H1 (cell line): ENCODE data around the gene KCTD16. TPM values are rescaled to one million over a fixed set of nuclear protein-coding genes. Genes with fewer than 3 reads are reported as not detected.

ENCODE experiments used
- CTCF ChIA-PET: fragments of 300-600 bp; sonication (Branson Sonifier 250); formaldehyde crosslinking; loops from one replicate; lab custom pipeline; 2021; ENCODE audit not compliant: partially characterized antibody; lab: Charles Lee
- POLR2A ChIA-PET: fragments of 300-600 bp; sonication (Branson Sonifier 250); formaldehyde crosslinking; loops from one replicate; lab custom pipeline; 2021; ENCODE audit warnings: inconsistent platforms; ENCODE audit not compliant: partially characterized antibody; lab: Charles Lee
- DNase-seq, 2 experiments: peaks; one replicate each; pipeline versions ENCODE4 v3.0.0 to v3.0.0-alpha.2; 2010 to 2022; ENCODE audit warnings: low spot score in 2 of 2, low read depth in 1 of 2, mixed read lengths in 1 of 2
- FAIRE-seq: peaks from 2 replicates; lab custom pipeline; 2011; peaks lifted over from hg19 to GRCh38; lab: Jason Lieb, UNC
- H2AFZ ChIP-seq: 2 replicates; pipeline ENCODE4 v1.8.1; 2012; ENCODE audit warnings: low read length, inconsistent platforms
- H2AK5ac ChIP-seq: 2 replicates; pipeline ENCODE4 v1.6.1; 2013; ENCODE audit warnings: low read depth, low read length
- H2BK120ac ChIP-seq: replicated peaks from 2 replicates; pipeline ENCODE3; 2013; ENCODE audit warnings: low read depth, low read length, inconsistent platforms
- H2BK12ac ChIP-seq: 2 replicates; pipeline ENCODE4 v1.6.1; 2013; ENCODE audit warnings: low read depth, low read length
- H2BK15ac ChIP-seq: 2 replicates; pipeline ENCODE4 v1.6.1; 2013; ENCODE audit warnings: low read length
- H2BK20ac ChIP-seq: 2 replicates; pipeline ENCODE4 v1.6.1; 2013; ENCODE audit warnings: low read length
- H2BK5ac ChIP-seq: 2 replicates; pipeline ENCODE4 v1.6.1; 2013; ENCODE audit warnings: low read depth, low read length
- H3K14ac ChIP-seq: 2 replicates; pipeline ENCODE4 v1.6.1; 2013; ENCODE audit warnings: inconsistent platforms; ENCODE audit not compliant: insufficient read length
- H3K18ac ChIP-seq: 2 replicates; pipeline ENCODE4 v1.6.1; 2013; ENCODE audit warnings: low read length; ENCODE audit errors: extremely low read depth
- H3K23ac ChIP-seq: 2 replicates; pipeline ENCODE4 v1.6.1; 2013; ENCODE audit warnings: inconsistent platforms; ENCODE audit not compliant: insufficient read length
- H3K23me2 ChIP-seq: 2 replicates; pipeline ENCODE4 v1.6.1; 2013; ENCODE audit warnings: low read depth, low read length
- H3K27ac ChIP-seq: 2 replicates; pipeline ENCODE4 v1.6.1; 2011; ENCODE audit warnings: low read depth, low read length, inconsistent platforms
- H3K27me3 ChIP-seq, 4 experiments: replicated peaks in 1 of 4; 1 replicate in 1 of 4; 2 replicates in 3 of 4; pipeline versions ENCODE4 v1.6.1 to v1.8.1; 2011 to 2013; ENCODE audit warnings: low read length in 3 of 4, mild to moderate bottlenecking in 3 of 4, inconsistent platforms in 2 of 4, mixed read lengths in 2 of 4, moderate library complexity in 1 of 4; ENCODE audit not compliant: control insufficient read depth in 3 of 4, insufficient read depth in 3 of 4; ENCODE audit errors: extremely low read depth in 1 of 4
- H3K36me3 ChIP-seq, 4 experiments: 2 replicates each; pipeline versions ENCODE4 v1.6.1 to v1.8.1; 2011 to 2013; ENCODE audit warnings: mild to moderate bottlenecking in 4 of 4, low read length in 3 of 4, moderate library complexity in 2 of 4, control low read depth in 1 of 4, inconsistent platforms in 1 of 4; ENCODE audit not compliant: insufficient read depth in 4 of 4, control insufficient read depth in 2 of 4
- H3K4ac ChIP-seq: replicated peaks from 2 replicates; pipeline ENCODE3; 2013; ENCODE audit warnings: low read length, low read depth, mixed read lengths, inconsistent platforms; ENCODE audit not compliant: insufficient read length
- H3K4me1 ChIP-seq, 4 experiments: replicated peaks in 1 of 4; 1 replicate in 1 of 4; 2 replicates in 3 of 4; pipeline versions ENCODE4 v1.6.1 to v1.8.1; 2011 to 2013; ENCODE audit warnings: low read length in 3 of 4, inconsistent platforms in 2 of 4, mixed read lengths in 1 of 4; ENCODE audit not compliant: insufficient read depth in 4 of 4, control insufficient read depth in 3 of 4
- H3K4me2 ChIP-seq, 2 experiments: 2 replicates each; pipeline versions ENCODE4 v1.6.1 to v1.8.1; 2011 to 2013; ENCODE audit warnings: low read depth in 2 of 2, low read length in 2 of 2, control low read depth in 1 of 2, inconsistent platforms in 1 of 2, mild to moderate bottlenecking in 1 of 2; ENCODE audit not compliant: insufficient read depth in 1 of 2
- H3K4me3 ChIP-seq, 4 experiments: fragments of 200-600, 300-600 bp in 1 of 4; sonication (generic), shearing (Covaris generic), sonication (Bioruptor Twin) in 1 of 4; 2 replicates each; pipeline versions ENCODE4 v1.5.1 to v1.8.1; 2011 to 2016; ENCODE audit warnings: low read length in 4 of 4, low read depth in 3 of 4, control low read depth in 2 of 4, inconsistent platforms in 2 of 4, mild to moderate bottlenecking in 2 of 4, mixed read lengths in 1 of 4, moderate library complexity in 1 of 4; ENCODE audit not compliant: insufficient read depth in 2 of 4; ENCODE audit errors: extremely low read depth in 1 of 4
- H3K56ac ChIP-seq: replicated peaks from 2 replicates; pipeline ENCODE3; 2013; ENCODE audit warnings: low read depth, mild to moderate bottlenecking, mixed read lengths, low read length, inconsistent platforms; ENCODE audit not compliant: insufficient read length
- H3K79me1 ChIP-seq: 2 replicates; pipeline ENCODE4 v1.6.1; 2013; ENCODE audit warnings: low read depth, low read length, control low read depth
- H3K79me2 ChIP-seq, 2 experiments: 2 replicates each; pipeline versions ENCODE4 v1.6.1 to v1.8.1; 2012 to 2013; ENCODE audit warnings: low read length in 2 of 2, mild to moderate bottlenecking in 2 of 2, inconsistent platforms in 1 of 2; ENCODE audit not compliant: insufficient read depth in 2 of 2, control insufficient read depth in 1 of 2
- H3K9ac ChIP-seq, 4 experiments: replicated peaks in 1 of 4; 1 replicate in 1 of 4; 2 replicates in 3 of 4; pipeline versions ENCODE4 v1.6.1 to v1.8.1; 2011 to 2013; ENCODE audit warnings: low read depth in 3 of 4, low read length in 3 of 4, control low read depth in 2 of 4, mild to moderate bottlenecking in 2 of 4, moderate library complexity in 2 of 4, inconsistent platforms in 1 of 4; ENCODE audit errors: extremely low read depth in 1 of 4
- H3K9me3 ChIP-seq, 2 experiments: 2 replicates each; pipeline versions ENCODE4 v1.6.1 to v1.8.1; 2012 to 2013; ENCODE audit warnings: mild to moderate bottlenecking in 2 of 2, moderate library complexity in 2 of 2, control low read depth in 1 of 2, inconsistent platforms in 1 of 2, low read depth in 1 of 2, low read length in 1 of 2, mixed read lengths in 1 of 2; ENCODE audit not compliant: insufficient read depth in 2 of 2
- H4K20me1 ChIP-seq, 2 experiments: replicated peaks in 1 of 2; 2 replicates each; pipeline versions ENCODE3 to v1.8.1; 2011 to 2013; ENCODE audit warnings: inconsistent platforms in 2 of 2, low read length in 2 of 2, mild to moderate bottlenecking in 1 of 2; ENCODE audit not compliant: insufficient read depth in 2 of 2, control insufficient read depth in 1 of 2
- H4K5ac ChIP-seq: 2 replicates; pipeline ENCODE4 v1.6.1; 2013; ENCODE audit warnings: low read length, low read depth, mixed read lengths, inconsistent platforms; ENCODE audit not compliant: insufficient read length
- H4K8ac ChIP-seq: 2 replicates; pipeline ENCODE4 v1.8.0; 2013; ENCODE audit warnings: mild to moderate bottlenecking, moderate library complexity, low read length, inconsistent platforms; ENCODE audit not compliant: insufficient read depth; ENCODE audit errors: extremely low read depth
- H4K91ac ChIP-seq: replicated peaks from 2 replicates; pipeline ENCODE3; 2013; ENCODE audit warnings: low read length, mixed read lengths, inconsistent platforms; ENCODE audit not compliant: insufficient read length
- NANOG ChIP-seq: IDR thresholded peaks from 2 replicates; pipeline ENCODE4 v1.6.1; 2011; ENCODE audit warnings: low read length, low read depth, mild to moderate bottlenecking, inconsistent platforms; ENCODE audit not compliant: insufficient read depth, poor library complexity, severe bottlenecking
- YY1 ChIP-seq: IDR thresholded peaks from 2 replicates; pipeline ENCODE4 v1.6.1; 2011; ENCODE audit warnings: low read depth, mild to moderate bottlenecking, low read length
- WGBS, 2 experiments: shearing (Covaris generic) in 1 of 2; methylation state at CpG; one replicate each; pipeline versions ENCODE4 v1.1.6 to v1.1.7; 2013 to 2015; ENCODE audit warnings: low lambda C conversion rate in 2 of 2, mixed read lengths in 2 of 2, inconsistent platforms in 1 of 2, low coverage in 1 of 2, missing lambda C conversion rate in 1 of 2; ENCODE audit not compliant: insufficient replicate concordance in 2 of 2, insufficient coverage in 1 of 2, insufficient read length in 1 of 2; ENCODE audit errors: extremely low coverage in 1 of 2, missing lambda C conversion rate in 1 of 2; 5-methylcytosine and 5-hydroxymethylcytosine counted together
- polyA plus RNA-seq, 7 experiments: library from polyadenylated mRNA; depleted of rRNA in 3 of 7; stranded (reverse) in 5 of 7; unstranded in 2 of 7; fragments of >200 nt in 5 of 7; fragments of 200-250 nt in 2 of 7; gene quantifications; 1 replicate in 5 of 7; 2 replicates in 1 of 7; 4 replicates in 1 of 7; pipeline versions ENCODE4 v1.2.1 to v1.2.3, GENCODE V29; 2011 to 2013; ENCODE audit warnings: missing spikeins in 2 of 7, mixed read lengths in 2 of 7
- total RNA-seq: library from RNA; stranded (reverse); fragmentation: NEBNext Ultra II Directional; extraction: Animal tissue kit (Norgen Biotek cat#: 25700); gene quantifications from 2 replicates; pipeline ENCODE4 v1.2.1, GENCODE V29; 2021

Gene KCTD16
- total and polyA plus RNA-seq, 2 of the 8 experiments (the other 6 are each of a cell fraction or from before 2014, with no cell fraction given) = 0.03 to 0.24 TPM

- H3K79me1 ChIP-seq = no peaks in the 10 kb centered on the region
Observed at GRCh38 chr5:144195448-144195847, 24.8 kb downstream of the KCTD16 start.

More at GRCh38 chr5:144195448-144195847, 24.8 kb downstream of the KCTD16 start:
- no peaks in the 10 kb centered on the region for H3K27me3 ChIP-seq
- no peaks in the 10 kb centered on the region for H3K79me2 ChIP-seq
- H3K18ac ChIP-seq = no peak overlapping the region
- H3K4me3 ChIP-seq = no peak overlapping the region
- H3K9ac ChIP-seq = no peak overlapping the region
- H3K36me3 ChIP-seq = no peaks in the 10 kb centered on the region
- H4K91ac ChIP-seq = no peak overlapping the region
- no peak overlapping the region for H2BK120ac ChIP-seq
- no peaks in the 10 kb centered on the region for H4K20me1 ChIP-seq
- no peak overlapping the region for H4K5ac ChIP-seq
- peak overlapping the region; percentile 54; the same call in 1 of the 2 replicates for H2AFZ ChIP-seq
- H2AK5ac ChIP-seq = no peak overlapping the region
- no peak for TF ChIP-seq NANOG
- TF ChIP-seq YY1 = 0 out of 2 replicates have a peak, but pooled peaks have one; percentile 18
- TF ChIP-seq, all 59 proteins: peak for 1
- CTCF ChIA-PET = interaction anchor here (0.9 to 5.7 kb wide), 5 partner anchors 8 to 21 kb away, joined by 3 to 33 read pairs (median 4); no protein-coding TSS in a partner anchor
- Histone ChIP-seq H3K23me2 (no peaks in the 10 kb centered on the region), H3K4me2 (no peak overlapping the region), H4K8ac (no peak overlapping the region), H3K4ac (no peak overlapping the region), H2BK15ac (no peak overlapping the region), H3K9me3 (no peaks in the 10 kb centered on the region), H2BK12ac (no peak overlapping the region), H3K56ac (no peak overlapping the region), H2BK5ac (no peak overlapping the region), H3K4me1 (peaks cover 0 to 2% (median 0%) of the 10 kb centered on the region in 4 experiments; a peak in 1 of 7 replicates), H2BK20ac (no peak overlapping the region), H3K23ac (no peak overlapping the region), H3K27ac (no peak overlapping the region), H3K14ac (no peak overlapping the region)
- POLR2A ChIA-PET = no interaction called here
- 89% methylated on average over 4 of the region's 4 CpGs; no CpG with 5 or more reads in 1 of the 2 experiments for WGBS, 2 experiments
- no peak for DNase-seq
- no peak for FAIRE-seq
